Neuron (in vitro differentiated cells): ENCODE measurements around the gene NUB1.

Experiments used
- H2AFZ ChIP-seq: one replicate; pipeline ENCODE4 v1.6.1; 2013; ENCODE audit warnings: low read depth, mild to moderate bottlenecking, inconsistent platforms, low read length, moderate library complexity
- H3K27me3 ChIP-seq: one replicate; pipeline ENCODE4 v1.6.1; 2013; ENCODE audit warnings: low read length; ENCODE audit not compliant: insufficient read depth
- H3K36me3 ChIP-seq: one replicate; pipeline ENCODE4 v1.6.1; 2013; ENCODE audit warnings: low read length; ENCODE audit not compliant: insufficient read depth
- H3K4me1 ChIP-seq: one replicate; pipeline ENCODE4 v1.6.1; 2013; ENCODE audit warnings: low read length; ENCODE audit not compliant: insufficient read depth
- H3K4me3 ChIP-seq: 2 replicates; pipeline ENCODE4 v1.5.1; 2013; ENCODE audit warnings: mild to moderate bottlenecking, low read length, moderate library complexity
- H3K9me3 ChIP-seq: one replicate; pipeline ENCODE4 v1.6.1; 2013; ENCODE audit warnings: low read length

The NUB1 gene

GRCh38 chr7:151394076-151395035 is 52.7 kb downstream of the NUB1 start:
- Histone ChIP-seq H3K4me1 (no peaks in the 10 kb centered on the region), H3K9me3 (no peaks in the 10 kb centered on the region), H3K4me3 (no peak overlapping the region), H3K27me3 (no peaks in the 10 kb centered on the region), H2AFZ (no peak overlapping the region), H3K36me3 (peaks cover 3% of the 10 kb centered on the region)

GRCh38 chr7:151395036-151395367 is 53.4 kb downstream of the NUB1 start:
- peaks cover 3% of the 10 kb centered on the region for H3K36me3 ChIP-seq

GRCh38 chr7:151396328-151396970 is 54.8 kb downstream of the NUB1 start:
- Histone ChIP-seq H3K9me3 (no peaks in the 10 kb centered on the region), H2AFZ (no peak overlapping the region), H3K36me3 (peaks cover 3% of the 10 kb centered on the region), H3K4me1 (no peaks in the 10 kb centered on the region), H3K4me3 (no peak overlapping the region), H3K27me3 (no peaks in the 10 kb centered on the region)

More at GRCh38 chr7:151395036-151395367, 53.4 kb downstream of the NUB1 start:
- H3K27me3 ChIP-seq = no peaks in the 10 kb centered on the region
- no peaks in the 10 kb centered on the region for H3K9me3 ChIP-seq
- no peak overlapping the region for H3K4me3 ChIP-seq
- no peaks in the 10 kb centered on the region for H3K4me1 ChIP-seq
- H2AFZ ChIP-seq = no peak overlapping the region

GRCh38 chr7:151397026-151397425 is 55.4 kb downstream of the NUB1 start:
- Histone ChIP-seq H3K4me3 (no peak overlapping the region), H3K9me3 (no peaks in the 10 kb centered on the region), H3K27me3 (no peaks in the 10 kb centered on the region), H2AFZ (no peak overlapping the region), H3K4me1 (no peaks in the 10 kb centered on the region), H3K36me3 (peaks cover 3% of the 10 kb centered on the region)

GRCh38 chr7:151398446-151399304 is 57.1 kb downstream of the NUB1 start:
- Histone ChIP-seq H3K4me1 (no peaks in the 10 kb centered on the region), H3K4me3 (no peak overlapping the region), H3K9me3 (no peaks in the 10 kb centered on the region), H2AFZ (no peak overlapping the region), H3K27me3 (no peaks in the 10 kb centered on the region), H3K36me3 (peaks cover 3% of the 10 kb centered on the region)

GRCh38 chr7:151399305-151399601 is 57.6 kb downstream of the NUB1 start:
- H3K36me3 ChIP-seq = peaks cover 3% of the 10 kb centered on the region
- no peaks in the 10 kb centered on the region for H3K9me3 ChIP-seq

GRCh38 chr7:151399906-151400305 is 58.3 kb downstream of the NUB1 start:
- H3K4me3 ChIP-seq = no peak overlapping the region
- peaks cover 3% of the 10 kb centered on the region for H3K36me3 ChIP-seq
- H3K27me3 ChIP-seq = no peaks in the 10 kb centered on the region
- H3K9me3 ChIP-seq = no peaks in the 10 kb centered on the region
- no peaks in the 10 kb centered on the region for H3K4me1 ChIP-seq
- no peak overlapping the region for H2AFZ ChIP-seq

More at GRCh38 chr7:151399305-151399601, 57.6 kb downstream of the NUB1 start:
- no peaks in the 10 kb centered on the region for H3K4me1 ChIP-seq
- no peak overlapping the region for H2AFZ ChIP-seq
- no peak overlapping the region for H3K4me3 ChIP-seq
- no peaks in the 10 kb centered on the region for H3K27me3 ChIP-seq

- Histone ChIP-seq H3K36me3 (peaks cover 3% of the 10 kb centered on the region), H2AFZ (no peak overlapping the region), H3K9me3 (no peaks in the 10 kb centered on the region), H3K4me3 (no peak overlapping the region), H3K4me1 (no peaks in the 10 kb centered on the region), H3K27me3 (no peaks in the 10 kb centered on the region)
Measured at GRCh38 chr7:151400626-151401315, 59.2 kb downstream of the NUB1 start.

- H3K4me1 ChIP-seq = peaks cover 5% of the 10 kb centered on the region
- H3K4me3 ChIP-seq = no peak overlapping the region
- no peak overlapping the region for H2AFZ ChIP-seq
- peaks cover 3% of the 10 kb centered on the region for H3K36me3 ChIP-seq
- no peaks in the 10 kb centered on the region for H3K27me3 ChIP-seq
- H3K9me3 ChIP-seq = no peaks in the 10 kb centered on the region
Measured at GRCh38 chr7:151402029-151402835, 60.6 kb downstream of the NUB1 start.

GRCh38 chr7:151403764-151404163 is 62.2 kb downstream of the NUB1 start:
- Histone ChIP-seq H3K4me1 (peaks cover 8% of the 10 kb centered on the region), H3K27me3 (no peaks in the 10 kb centered on the region), H2AFZ (no peak overlapping the region)

GRCh38 chr7:151404216-151405011 is 62.8 kb downstream of the NUB1 start:
- Histone ChIP-seq H3K9me3 (no peaks in the 10 kb centered on the region), H2AFZ (no peak overlapping the region), H3K27me3 (no peaks in the 10 kb centered on the region), H3K36me3 (no peaks in the 10 kb centered on the region), H3K4me1 (peaks cover 10% of the 10 kb centered on the region), H3K4me3 (no peak overlapping the region)

More at GRCh38 chr7:151403764-151404163, 62.2 kb downstream of the NUB1 start:
- Histone ChIP-seq H3K9me3 (no peaks in the 10 kb centered on the region), H3K4me3 (no peak overlapping the region), H3K36me3 (no peaks in the 10 kb centered on the region)
